Stimulated activated CD8-positive, alpha-beta memory T cell treated with anti-CD3 and anti-CD28 coated beads, Interleukin-4, amount 100 ng/mL, for 24 hours (primary cell): Measurements from ENCODE around the gene EML4.
A peak's percentile ranks its signal among the peaks of the same experiment; 100 is the strongest.

ENCODE experiments used
- DNase-seq: peaks from one replicate; pipeline ENCODE4 v3.0.0-alpha.2; 2020; ENCODE audit warnings: low read depth

The EML4 gene

DNA sequence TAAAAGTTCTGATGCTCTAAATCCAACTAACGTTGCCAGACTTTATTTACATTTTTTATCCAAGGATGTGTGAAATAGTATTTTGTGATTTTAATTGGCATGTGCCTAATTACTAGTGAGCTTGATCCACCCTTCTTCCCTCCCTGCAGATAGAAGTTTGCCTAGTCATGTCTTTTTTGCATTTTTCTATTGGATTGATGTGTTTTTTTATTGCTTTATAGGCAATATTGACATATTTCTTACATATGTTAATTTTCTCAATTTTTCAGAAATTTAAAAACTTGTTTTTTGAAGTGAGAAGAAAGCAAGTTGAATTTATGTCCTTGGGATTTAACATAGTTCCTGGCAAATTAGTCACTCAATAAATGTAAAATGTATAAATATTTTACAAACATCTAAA lies 56.4 kb downstream of the EML4 start:
- DNase-seq = no peak

DNA sequence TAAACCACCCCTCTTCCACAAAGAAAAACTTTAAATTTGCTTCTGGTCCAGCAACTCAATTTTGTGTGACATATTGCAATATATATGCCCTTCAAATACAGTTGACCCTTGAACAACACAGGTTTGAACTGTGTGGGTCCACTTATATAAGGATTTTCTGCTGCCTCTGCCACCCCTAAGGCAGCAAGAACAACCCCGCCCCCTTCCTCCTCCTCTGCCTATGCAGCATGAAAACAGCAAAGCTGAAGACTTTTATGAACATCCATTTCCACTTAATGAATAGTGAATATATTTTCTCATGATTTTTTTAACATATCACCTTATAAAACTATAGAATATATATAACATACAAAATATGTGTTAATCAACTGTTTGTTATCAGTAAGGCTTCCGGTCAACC lies 58.3 kb downstream of the EML4 start:
- no peak for DNase-seq

GRCh38 chr2:42228101-42228500 lies 58.9 kb downstream of the EML4 start:
- no peak for DNase-seq

DNA sequence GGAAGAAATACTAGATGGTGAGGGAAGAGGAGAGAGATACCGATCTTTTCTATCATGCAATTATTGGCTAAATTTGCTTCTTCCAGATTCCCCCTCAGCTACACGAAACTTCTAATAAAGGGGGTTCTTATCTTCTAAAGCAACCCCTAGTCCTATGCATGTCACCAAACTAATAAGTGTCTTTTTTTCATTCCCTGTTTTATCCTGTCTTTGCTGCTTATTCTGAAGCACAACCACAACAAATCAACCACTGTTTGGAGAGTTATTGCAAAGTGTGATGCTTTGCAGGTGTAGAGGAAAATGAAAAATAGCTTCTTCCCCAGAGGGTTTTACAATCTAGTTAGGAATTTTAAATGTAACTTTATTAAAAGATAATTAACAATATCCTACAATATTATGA lies 60.8 kb downstream of the EML4 start:
- DNase-seq = no peak

DNA sequence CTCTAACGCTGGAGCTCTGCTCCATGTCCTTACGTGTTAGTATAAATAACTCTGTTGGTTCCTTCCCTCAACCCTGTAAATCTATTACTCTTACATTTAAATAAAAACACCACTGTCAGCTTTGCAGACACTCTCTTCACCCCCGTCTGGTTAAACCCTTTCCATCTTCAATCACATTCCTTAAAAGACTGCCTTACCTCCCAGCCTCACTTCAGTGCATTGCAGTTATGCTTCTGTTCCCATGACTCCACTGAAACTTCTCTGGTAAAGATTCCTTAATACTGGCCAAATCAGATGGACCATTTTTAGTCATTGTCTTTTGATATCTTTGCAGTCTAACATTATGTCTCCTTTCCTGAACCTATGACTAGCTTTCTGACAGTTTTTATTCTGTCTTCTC lies 61.7 kb downstream of the EML4 start:
- no peak for DNase-seq

- no peak for DNase-seq
Measured at GRCh38 chr2:42232024-42232423, 62.9 kb downstream of the EML4 start.

DNA sequence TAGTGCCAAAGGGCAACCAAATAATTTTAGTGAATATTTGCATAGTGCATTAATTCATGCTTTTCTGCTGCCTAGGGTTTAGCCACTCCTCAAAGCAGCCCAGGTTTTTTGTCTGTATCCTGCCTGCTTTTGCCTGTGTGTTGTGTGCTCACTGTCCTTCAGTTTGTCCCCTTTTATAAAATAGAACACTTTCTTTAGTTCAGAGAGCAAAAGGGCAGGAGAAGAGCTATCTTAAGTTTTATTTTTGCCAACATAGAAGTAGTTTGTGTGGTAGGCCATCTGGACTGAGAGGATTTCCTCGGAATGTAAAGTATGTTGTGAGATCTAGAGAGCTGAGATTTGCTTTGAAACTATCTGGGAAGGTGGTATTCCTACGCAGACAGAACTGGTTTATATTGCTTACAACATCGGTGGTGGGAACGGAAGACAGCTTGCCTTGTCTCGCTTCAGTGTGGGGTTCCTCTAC lies 64.9 kb downstream of the EML4 start:
- no peak for DNase-seq

DNA sequence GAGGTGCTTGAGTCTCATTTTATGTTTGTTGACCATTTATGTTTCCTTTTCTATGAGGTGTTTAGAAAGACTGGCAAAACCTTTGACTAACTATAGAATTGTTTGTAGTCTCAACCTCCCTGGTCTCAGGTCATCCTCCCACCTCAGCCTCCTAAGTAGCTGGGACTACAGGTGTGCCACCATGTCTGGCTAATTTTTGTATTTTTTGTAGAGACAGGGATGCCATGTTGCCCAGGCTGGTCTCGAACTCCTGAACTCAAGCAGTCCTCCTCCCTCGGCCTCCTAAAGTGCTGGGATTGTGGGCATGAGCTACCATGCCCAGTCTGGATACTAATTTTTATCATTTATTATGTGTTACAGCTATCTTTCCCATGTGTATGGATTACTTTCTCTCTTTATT lies 67.8 kb downstream of the EML4 start:
- DNase-seq = no peak

DNA sequence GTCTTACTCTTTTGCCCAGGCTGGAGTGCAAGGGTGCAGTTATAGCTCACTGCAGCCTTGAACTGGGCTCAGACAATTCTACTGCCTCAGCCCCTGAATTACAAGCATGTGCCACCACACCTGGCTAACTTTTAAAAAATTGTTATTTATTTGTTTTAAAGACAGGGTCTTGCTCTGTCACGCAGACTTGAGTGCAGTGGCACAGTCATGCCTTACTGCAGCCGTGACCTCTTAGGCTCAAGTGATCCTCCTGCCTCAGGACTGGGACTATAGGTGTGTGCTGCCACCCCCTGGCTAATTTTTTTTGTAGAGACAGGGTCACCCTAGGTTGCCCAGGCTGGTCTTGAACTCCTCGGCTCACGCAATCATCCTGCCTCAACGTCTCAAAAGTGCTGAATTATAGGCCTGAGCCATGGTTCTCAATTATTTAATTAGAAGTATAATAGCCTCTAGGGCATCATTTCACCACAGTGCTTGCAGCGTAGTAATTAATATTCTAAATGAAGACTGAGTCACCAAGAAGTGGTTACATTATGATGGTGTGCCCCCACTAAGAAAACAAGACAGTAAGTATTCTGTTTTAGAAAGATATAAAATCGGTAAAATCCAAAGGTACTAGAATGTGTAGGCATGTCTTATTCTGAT lies 69.6 kb downstream of the EML4 start:
- DNase-seq = peak; percentile 14

- no peak for DNase-seq
Measured at GRCh38 chr2:42239289-42239661, 70.1 kb downstream of the EML4 start.

DNA sequence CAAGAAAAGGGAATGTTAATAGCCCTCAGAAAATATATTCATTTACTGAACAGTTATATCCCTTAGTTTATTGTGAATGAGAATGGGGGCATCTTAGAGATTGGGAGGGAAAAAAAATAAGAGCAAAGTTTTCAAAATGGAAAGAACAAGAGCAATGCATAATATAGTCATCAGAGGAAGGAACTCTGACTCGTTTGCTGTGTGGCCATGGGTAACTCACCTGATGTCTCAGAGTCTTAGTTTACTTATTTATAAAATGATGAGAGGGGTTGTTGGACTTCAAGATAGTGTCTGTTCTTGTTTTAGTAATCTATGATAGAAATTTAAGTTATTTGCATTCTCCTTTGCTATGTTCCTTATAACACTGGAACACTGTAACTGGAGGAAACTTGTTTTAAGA lies 70.7 kb downstream of the EML4 start:
- no peak for DNase-seq

DNA sequence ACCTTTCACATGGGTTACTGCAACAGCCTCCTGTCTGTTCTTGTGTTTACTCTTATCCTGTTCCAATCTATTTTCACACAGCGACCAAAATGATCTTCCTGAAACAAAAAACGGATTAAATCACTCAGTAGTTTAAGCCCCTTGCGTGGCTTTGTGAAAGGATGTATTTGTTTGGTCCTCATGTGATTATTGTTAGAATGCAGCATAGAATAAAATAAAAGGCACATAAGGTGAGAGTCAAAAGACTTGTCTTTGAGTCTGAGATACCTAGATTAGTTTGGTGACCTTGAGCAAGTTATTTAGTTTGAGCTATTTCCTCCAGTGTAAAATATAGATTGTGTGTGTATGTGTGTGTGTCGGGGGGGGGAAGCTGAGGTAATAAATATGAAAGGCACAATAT lies 72.4 kb downstream of the EML4 start:
- DNase-seq = no peak

- no peak for DNase-seq
Measured at GRCh38 chr2:42243297-42243696, 74.1 kb downstream of the EML4 start.

- DNase-seq = no peak
Measured at GRCh38 chr2:42244520-42244919, 75.4 kb downstream of the EML4 start.

DNA sequence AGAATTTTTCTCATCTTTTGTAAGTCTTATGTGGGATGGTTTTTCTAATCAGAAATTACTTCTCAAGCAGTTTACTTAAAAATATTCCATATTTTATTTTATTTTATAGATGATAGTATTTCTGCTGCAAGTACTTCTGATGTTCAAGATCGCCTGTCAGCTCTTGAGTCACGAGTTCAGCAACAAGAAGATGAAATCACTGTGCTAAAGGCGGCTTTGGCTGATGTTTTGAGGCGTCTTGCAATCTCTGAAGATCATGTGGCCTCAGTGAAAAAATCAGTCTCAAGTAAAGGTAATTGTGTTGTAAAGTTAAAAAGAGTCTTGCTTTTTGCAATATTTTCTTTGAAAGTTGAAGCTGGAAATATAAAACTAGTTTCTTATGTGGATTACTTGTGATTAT lies 76.2 kb downstream of the EML4 start:
- no peak for DNase-seq

GRCh38 chr2:42246562-42246961 lies 77.4 kb downstream of the EML4 start:
- no peak for DNase-seq

- no peak for DNase-seq
Measured at GRCh38 chr2:42248846-42249245, 79.7 kb downstream of the EML4 start.

GRCh38 chr2:42249284-42249683 lies 80.1 kb downstream of the EML4 start:
- no peak for DNase-seq

- DNase-seq = no peak
Measured at GRCh38 chr2:42249887-42250286, 80.7 kb downstream of the EML4 start.

GRCh38 chr2:42250925-42251324 lies 81.8 kb downstream of the EML4 start:
- no peak for DNase-seq

DNA sequence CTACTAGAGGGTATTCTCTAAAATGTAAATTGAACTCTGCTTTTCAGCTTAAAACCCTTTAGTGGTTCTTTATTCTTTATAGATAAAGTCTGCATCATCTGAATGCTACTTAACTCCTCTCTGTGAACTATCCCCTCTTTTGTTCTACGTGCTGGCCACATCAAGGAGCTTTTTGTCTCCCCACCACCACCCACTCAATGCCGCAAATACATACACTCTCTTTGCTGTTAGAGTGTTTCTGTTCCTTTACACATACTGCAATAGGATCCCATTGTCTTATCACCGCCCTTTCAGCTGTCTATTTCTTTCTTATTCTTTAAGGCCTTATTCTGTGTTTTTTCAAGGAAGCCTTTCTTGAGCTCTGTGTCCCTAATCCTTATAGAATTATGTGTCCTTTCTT lies 83.3 kb downstream of the EML4 start:
- peak; percentile 15 for DNase-seq

DNA sequence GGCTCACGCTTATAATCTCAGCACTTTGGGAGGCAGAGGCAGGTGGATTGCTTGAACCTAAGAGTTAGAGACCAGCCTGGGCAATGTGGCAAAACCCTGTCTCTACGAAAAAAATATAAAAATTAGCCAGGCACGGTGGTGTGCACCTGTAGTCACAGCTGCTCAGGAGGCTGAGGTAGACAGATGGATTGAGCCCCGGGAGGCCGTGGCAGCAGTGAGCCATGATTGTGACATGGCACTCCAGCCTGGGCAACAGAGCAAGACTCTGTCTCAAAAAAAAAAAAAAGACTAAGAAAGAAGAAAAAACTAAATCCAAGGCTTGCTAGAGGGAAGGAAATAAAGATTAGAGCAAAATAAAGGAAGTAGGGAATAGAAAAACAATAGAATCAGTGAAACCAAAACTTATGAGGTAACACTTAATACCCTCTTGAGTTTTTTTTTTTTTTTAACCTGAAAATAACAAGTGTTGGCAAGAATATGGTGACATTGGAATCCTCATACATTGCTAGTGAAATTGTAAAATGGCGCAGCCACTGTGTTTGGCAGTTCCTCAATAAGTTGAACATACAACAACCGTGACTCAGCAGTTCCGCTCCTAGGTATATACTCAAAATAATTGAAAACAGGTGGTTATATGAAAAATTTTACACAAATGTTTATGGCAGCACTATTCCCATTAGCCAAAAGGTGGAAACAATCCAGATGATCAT lies 85.2 kb downstream of the EML4 start:
- no peak for DNase-seq

DNA sequence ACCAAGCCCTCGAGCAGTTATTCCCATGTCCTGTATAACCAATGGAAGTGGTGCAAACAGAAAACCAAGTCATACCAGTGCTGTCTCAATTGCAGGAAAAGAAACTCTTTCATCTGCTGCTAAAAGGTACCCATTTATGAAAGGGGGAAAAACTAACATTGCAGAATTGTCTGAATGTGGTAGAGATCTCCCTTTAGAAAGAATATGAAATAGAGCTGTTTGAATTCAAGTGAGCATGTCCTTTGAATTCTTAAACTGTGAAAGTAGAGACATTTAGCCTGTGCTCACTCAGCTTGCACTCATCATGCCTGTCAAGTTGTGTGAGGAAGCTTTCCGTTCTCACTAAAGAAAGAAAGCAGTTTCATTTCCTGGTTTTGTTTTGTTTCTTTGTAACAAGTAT lies 87.4 kb downstream of the EML4 start:
- DNase-seq = no peak
